ENCODE data around the gene HEXIM2. TPM values are rescaled to one million over a fixed set of nuclear protein-coding genes. Genes with fewer than 3 reads are reported as not detected.

Gene HEXIM2
- total and polyA plus RNA-seq, 2 experiments from 2014 or later: 9.0 to 9.5 TPM

DNA sequence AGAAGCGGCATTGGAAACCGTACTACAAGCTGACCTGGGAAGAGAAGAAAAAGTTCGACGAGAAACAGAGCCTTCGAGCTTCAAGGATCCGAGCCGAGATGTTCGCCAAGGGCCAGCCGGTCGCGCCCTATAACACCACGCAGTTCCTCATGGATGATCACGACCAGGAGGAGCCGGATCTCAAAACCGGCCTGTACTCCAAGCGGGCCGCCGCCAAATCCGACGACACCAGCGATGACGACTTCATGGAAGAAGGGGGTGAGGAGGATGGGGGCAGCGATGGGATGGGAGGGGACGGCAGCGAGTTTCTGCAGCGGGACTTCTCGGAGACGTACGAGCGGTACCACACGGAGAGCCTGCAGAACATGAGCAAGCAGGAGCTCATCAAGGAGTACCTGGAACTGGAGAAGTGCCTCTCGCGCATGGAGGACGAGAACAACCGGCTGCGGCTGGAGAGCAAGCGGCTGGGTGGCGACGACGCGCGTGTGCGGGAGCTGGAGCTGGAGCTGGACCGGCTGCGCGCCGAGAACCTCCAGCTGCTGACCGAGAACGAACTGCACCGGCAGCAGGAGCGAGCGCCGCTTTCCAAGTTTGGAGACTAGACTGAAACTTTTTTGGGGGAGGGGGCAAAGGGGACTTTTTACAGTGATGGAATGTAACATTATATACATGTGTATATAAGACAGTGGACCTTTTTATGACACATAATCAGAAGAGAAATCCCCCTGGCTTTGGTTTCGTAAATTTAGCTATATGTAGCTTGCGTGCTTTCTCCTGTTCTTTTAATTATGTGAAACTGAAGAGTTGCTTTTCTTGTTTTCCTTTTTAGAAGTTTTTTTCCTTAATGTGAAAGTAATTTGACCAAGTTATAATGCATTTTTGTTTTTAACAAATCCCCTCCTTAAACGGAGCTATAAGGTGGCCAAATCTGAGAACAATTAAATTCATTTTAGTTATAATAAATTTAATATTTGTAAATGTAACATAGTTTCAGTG is 11.7 kb upstream of the HEXIM2 start:
- H2AFZ ChIP-seq: no peak overlapping the region

DNA sequence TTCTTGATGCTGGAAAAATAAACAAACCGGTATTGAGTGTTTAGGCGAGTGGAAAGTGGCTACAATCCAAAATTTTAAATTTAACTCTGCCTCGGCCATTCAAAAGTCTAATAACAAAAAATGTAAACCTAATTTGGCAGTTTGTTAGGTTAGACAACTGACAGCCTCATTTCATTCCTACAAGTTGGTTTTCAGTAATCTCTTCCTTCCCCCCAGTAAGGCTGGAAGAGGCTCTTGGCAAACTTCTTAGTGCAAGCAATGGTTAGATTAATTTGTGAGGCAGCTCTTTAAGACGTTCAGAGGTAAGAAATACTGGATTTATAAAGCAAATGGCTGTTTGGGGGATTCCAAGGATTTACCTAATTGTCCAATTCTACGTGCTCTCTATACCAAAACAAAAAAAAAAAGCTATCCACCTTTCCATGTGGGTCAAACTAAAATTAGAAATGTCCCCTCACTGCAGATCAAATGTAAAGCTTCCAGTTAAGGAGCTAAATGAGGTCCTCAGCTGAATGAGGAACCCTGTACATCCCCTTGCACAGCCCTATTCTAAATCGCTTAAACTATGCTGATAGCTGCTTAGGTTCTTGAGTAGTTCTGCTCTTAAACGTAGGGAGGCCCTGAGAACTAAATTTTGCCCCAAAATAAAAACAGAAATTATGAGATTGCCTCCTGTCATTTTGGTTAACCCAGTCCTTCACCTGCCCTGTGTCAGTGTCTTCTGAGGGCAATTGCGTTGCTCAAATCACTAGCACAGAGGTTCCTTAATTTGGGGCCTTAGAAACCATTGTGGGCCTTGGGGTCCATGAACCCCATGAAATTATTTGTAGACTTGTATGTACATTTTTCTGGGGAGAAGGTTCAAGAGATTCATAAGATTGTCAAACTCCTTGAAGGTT is 10.5 kb upstream of the HEXIM2 start:
- Histone ChIP-seq H3K79me2 (replicated peaks; ENCODE audit: insufficient read depth) (peaks cover 25% of the 10 kb centered on the region), H3K4me2 (peak overlapping the region; percentile 95), H3K27ac (ENCODE audit: low read depth) (no peak overlapping the region), H3K4me3 (peak overlapping the region; percentile 95), H3F3A (replicated peaks; ENCODE audit: low read depth) (peaks cover 14% of the 10 kb centered on the region), H3K36me3 (ENCODE audit: insufficient read depth) (no peaks in the 10 kb centered on the region), H2AFZ (no peak overlapping the region), H3K4me1 (ENCODE audit: insufficient read depth) (peaks cover 25% of the 10 kb centered on the region), H3K9me2 (ENCODE audit: insufficient read depth) (no peaks in the 10 kb centered on the region), H4K20me1 (replicated peaks; ENCODE audit: insufficient read depth) (peaks cover 15% of the 10 kb centered on the region; the same call in 1 of the 2 replicates), H3K27me3 (ENCODE audit: insufficient read depth) (peaks cover 5% of the 10 kb centered on the region; the same call in 1 of the 2 replicates)
- peaks cover 26% of the 10 kb centered on the region for H3K27me3 Mint-ChIP-seq (ENCODE audit: insufficient read depth, low read depth, poor library complexity)
- peak overlapping the region; percentile 100 for H3K4me3 Mint-ChIP-seq
- no peak overlapping the region for H3K27ac Mint-ChIP-seq
- no peaks in the 10 kb centered on the region for H3K9me3 Mint-ChIP-seq
- peaks cover 22% of the 10 kb centered on the region for H3K4me1 Mint-ChIP-seq
- ATAC-seq (no peak), DNase-seq (ENCODE audit: low spot score) (no peak)
- H3K36me3 Mint-ChIP-seq (ENCODE audit: low read depth): peaks cover 12% of the 10 kb centered on the region
- TF ChIP-seq, protein P1, sequence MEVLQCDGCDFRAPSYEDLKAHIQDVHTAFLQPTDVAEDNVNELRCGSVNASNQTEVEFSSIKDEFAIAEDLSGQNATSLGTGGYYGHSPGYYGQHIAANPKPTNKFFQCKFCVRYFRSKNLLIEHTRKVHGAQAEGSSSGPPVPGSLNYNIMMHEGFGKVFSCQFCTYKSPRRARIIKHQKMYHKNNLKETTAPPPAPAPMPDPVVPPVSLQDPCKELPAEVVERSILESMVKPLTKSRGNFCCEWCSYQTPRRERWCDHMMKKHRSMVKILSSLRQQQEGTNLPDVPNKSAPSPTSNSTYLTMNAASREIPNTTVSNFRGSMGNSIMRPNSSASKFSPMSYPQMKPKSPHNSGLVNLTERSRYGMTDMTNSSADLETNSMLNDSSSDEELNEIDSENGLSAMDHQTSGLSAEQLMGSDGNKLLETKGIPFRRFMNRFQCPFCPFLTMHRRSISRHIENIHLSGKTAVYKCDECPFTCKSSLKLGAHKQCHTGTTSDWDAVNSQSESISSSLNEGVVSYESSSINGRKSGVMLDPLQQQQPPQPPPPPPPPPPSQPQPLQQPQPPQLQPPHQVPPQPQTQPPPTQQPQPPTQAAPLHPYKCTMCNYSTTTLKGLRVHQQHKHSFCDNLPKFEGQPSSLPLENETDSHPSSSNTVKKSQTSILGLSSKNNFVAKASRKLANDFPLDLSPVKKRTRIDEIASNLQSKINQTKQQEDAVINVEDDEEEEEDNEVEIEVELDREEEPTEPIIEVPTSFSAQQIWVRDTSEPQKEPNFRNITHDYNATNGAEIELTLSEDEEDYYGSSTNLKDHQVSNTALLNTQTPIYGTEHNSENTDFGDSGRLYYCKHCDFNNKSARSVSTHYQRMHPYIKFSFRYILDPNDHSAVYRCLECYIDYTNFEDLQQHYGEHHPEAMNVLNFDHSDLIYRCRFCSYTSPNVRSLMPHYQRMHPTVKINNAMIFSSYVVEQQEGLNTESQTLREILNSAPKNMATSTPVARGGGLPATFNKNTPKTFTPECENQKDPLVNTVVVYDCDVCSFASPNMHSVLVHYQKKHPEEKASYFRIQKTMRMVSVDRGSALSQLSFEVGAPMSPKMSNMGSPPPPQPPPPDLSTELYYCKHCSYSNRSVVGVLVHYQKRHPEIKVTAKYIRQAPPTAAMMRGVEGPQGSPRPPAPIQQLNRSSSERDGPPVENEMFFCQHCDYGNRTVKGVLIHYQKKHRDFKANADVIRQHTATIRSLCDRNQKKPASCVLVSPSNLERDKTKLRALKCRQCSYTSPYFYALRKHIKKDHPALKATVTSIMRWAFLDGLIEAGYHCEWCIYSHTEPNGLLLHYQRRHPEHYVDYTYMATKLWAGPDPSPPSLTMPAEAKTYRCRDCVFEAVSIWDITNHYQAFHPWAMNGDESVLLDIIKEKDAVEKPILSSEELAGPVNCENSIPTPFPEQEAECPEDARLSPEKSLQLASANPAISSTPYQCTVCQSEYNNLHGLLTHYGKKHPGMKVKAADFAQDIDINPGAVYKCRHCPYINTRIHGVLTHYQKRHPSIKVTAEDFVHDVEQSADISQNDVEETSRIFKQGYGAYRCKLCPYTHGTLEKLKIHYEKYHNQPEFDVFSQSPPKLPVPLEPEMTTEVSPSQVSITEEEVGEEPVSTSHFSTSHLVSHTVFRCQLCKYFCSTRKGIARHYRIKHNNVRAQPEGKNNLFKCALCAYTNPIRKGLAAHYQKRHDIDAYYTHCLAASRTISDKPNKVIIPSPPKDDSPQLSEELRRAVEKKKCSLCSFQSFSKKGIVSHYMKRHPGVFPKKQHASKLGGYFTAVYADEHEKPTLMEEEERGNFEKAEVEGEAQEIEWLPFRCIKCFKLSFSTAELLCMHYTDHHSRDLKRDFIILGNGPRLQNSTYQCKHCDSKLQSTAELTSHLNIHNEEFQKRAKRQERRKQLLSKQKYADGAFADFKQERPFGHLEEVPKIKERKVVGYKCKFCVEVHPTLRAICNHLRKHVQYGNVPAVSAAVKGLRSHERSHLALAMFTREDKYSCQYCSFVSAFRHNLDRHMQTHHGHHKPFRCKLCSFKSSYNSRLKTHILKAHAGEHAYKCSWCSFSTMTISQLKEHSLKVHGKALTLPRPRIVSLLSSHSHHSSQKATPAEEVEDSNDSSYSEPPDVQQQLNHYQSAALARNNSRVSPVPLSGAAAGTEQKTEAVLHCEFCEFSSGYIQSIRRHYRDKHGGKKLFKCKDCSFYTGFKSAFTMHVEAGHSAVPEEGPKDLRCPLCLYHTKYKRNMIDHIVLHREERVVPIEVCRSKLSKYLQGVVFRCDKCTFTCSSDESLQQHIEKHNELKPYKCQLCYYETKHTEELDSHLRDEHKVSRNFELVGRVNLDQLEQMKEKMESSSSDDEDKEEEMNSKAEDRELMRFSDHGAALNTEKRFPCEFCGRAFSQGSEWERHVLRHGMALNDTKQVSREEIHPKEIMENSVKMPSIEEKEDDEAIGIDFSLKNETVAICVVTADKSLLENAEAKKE (CRISPR knock-in tag; IDR thresholded peaks at IDR 0.05): no peak
- TF ChIP-seq, protein P2, sequence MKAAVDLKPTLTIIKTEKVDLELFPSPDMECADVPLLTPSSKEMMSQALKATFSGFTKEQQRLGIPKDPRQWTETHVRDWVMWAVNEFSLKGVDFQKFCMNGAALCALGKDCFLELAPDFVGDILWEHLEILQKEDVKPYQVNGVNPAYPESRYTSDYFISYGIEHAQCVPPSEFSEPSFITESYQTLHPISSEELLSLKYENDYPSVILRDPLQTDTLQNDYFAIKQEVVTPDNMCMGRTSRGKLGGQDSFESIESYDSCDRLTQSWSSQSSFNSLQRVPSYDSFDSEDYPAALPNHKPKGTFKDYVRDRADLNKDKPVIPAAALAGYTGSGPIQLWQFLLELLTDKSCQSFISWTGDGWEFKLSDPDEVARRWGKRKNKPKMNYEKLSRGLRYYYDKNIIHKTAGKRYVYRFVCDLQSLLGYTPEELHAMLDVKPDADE (IDR thresholded peaks at IDR 0.05): no peak

More for the DNA sequence above, 11.7 kb upstream of the HEXIM2 start:
- DNase-seq (ENCODE audit: low spot score) (peak; percentile 59), ATAC-seq (no peak; the same call in 2 of the 3 replicates)
- H3K36me3 Mint-ChIP-seq (ENCODE audit: low read depth): peaks cover 12% of the 10 kb centered on the region
- Histone ChIP-seq H4K20me1 (replicated peaks; ENCODE audit: insufficient read depth) (peaks cover 15% of the 10 kb centered on the region; the same call in 1 of the 2 replicates), H3K36me3 (ENCODE audit: insufficient read depth) (no peaks in the 10 kb centered on the region), H3K4me3 (peak overlapping the region; percentile 95), H3K79me2 (replicated peaks; ENCODE audit: insufficient read depth) (peaks cover 25% of the 10 kb centered on the region), H3K9me2 (ENCODE audit: insufficient read depth) (no peaks in the 10 kb centered on the region), H3K27ac (ENCODE audit: low read depth) (peak overlapping the region; percentile 70; the same call in 1 of the 2 replicates), H3F3A (replicated peaks; ENCODE audit: low read depth) (peaks cover 14% of the 10 kb centered on the region), H3K4me1 (ENCODE audit: insufficient read depth) (peaks cover 33% of the 10 kb centered on the region), H3K27me3 (ENCODE audit: insufficient read depth) (peaks cover 5% of the 10 kb centered on the region; the same call in 1 of the 2 replicates), H3K4me2 (peak overlapping the region; percentile 95)
- H3K4me3 Mint-ChIP-seq: peak overlapping the region; percentile 100
- TF ChIP-seq, protein P3, sequence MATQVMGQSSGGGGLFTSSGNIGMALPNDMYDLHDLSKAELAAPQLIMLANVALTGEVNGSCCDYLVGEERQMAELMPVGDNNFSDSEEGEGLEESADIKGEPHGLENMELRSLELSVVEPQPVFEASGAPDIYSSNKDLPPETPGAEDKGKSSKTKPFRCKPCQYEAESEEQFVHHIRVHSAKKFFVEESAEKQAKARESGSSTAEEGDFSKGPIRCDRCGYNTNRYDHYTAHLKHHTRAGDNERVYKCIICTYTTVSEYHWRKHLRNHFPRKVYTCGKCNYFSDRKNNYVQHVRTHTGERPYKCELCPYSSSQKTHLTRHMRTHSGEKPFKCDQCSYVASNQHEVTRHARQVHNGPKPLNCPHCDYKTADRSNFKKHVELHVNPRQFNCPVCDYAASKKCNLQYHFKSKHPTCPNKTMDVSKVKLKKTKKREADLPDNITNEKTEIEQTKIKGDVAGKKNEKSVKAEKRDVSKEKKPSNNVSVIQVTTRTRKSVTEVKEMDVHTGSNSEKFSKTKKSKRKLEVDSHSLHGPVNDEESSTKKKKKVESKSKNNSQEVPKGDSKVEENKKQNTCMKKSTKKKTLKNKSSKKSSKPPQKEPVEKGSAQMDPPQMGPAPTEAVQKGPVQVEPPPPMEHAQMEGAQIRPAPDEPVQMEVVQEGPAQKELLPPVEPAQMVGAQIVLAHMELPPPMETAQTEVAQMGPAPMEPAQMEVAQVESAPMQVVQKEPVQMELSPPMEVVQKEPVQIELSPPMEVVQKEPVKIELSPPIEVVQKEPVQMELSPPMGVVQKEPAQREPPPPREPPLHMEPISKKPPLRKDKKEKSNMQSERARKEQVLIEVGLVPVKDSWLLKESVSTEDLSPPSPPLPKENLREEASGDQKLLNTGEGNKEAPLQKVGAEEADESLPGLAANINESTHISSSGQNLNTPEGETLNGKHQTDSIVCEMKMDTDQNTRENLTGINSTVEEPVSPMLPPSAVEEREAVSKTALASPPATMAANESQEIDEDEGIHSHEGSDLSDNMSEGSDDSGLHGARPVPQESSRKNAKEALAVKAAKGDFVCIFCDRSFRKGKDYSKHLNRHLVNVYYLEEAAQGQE (IDR thresholded peaks at IDR 0.05; ENCODE audit: unreplicated experiment): peak; percentile 6
- TF ChIP-seq JUNB (IDR thresholded peaks at IDR 0.05; ENCODE audit: unreplicated experiment): no peak
- H3K9me3 Mint-ChIP-seq: no peaks in the 10 kb centered on the region
- H3K27me3 Mint-ChIP-seq (ENCODE audit: insufficient read depth, low read depth, poor library complexity): peaks cover 30% of the 10 kb centered on the region
- H3K27ac Mint-ChIP-seq: peak overlapping the region; percentile 92
- peaks cover 30% of the 10 kb centered on the region for H3K4me1 Mint-ChIP-seq

All from GM23338 (cell line).